Epidermal melanocyte (primary cell): ENCODE results near the gene FBXL20.

Experiments used
- DNase-seq: peaks from one replicate; pipeline ENCODE4 v3.0.0; 2011; ENCODE audit warnings: low spot score; ENCODE audit not compliant: insufficient read length

Gene FBXL20

GRCh38 chr17:39225959-39226683 lies 175.3 kb downstream of the FBXL20 start:
- peak; percentile 89 for DNase-seq

DNA sequence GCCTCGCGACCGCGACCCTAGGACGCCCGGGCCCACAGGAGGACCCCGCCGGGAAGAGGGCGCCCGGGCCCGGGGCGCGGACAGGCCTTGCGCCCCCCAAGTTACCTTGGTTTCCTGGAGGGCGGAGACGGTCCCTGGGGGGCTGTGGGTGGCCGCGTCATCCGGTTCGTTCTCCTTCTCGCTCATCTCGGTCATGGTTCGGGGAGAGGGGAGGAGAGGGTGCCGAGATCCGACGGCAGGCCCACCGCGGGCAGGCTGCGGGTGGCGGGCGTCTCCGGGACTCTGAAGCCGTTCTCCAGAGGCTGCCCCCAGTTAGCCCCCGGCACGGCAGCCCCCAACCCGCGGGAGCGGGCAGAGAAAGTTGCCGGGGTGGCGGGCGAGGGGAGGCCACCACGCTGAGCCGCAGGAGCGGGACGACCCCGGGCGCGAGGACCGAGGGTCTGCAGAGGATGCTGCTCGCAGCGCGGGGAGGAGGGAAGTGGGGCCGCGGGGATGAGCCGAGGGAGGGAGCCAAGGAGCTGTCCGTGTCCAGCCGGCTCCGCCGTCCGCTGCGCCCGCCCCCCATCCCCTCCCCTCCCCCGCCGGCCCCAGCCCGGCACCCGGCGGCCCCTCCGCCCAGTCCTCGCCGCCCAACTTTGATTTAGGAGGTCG lies 176.0 kb downstream of the FBXL20 start, which contains the start of gene STAC2:
Gene STAC2 (minus strand): TSS at position 638 of the 651 bp plus-strand sequence. CDS start 443 bp downstream, at position 195.
- no peak for DNase-seq

DNA sequence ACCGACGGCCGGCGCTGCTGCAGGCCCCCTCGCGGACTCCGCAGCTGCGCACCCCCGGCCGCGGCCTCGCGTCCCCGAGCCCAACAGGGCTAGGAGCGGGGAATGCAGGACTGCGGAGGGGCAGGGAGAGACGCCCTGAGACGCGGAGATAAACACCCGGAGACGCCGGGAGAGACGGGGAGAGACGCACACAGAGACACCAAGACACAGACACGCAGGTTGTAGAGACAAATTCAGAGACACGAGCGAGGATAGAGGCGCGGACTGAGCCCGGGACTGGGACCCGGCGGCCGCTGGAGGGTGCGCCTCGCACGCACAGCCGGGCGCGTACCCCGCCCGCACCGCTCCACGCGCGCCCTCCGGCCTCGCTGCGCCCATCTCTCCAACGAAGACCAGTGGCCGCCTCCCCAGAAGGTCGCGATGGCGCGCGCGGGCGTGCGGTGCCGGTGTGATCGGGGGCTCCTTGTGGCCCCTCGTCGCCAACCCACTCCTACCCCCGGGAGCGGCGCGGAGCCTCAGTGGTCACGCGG lies 176.6 kb downstream of the FBXL20 start:
- DNase-seq = no peak

- no peak for DNase-seq
Measured at GRCh38 chr17:39223907-39224777, 177.3 kb downstream of the FBXL20 start.

DNA sequence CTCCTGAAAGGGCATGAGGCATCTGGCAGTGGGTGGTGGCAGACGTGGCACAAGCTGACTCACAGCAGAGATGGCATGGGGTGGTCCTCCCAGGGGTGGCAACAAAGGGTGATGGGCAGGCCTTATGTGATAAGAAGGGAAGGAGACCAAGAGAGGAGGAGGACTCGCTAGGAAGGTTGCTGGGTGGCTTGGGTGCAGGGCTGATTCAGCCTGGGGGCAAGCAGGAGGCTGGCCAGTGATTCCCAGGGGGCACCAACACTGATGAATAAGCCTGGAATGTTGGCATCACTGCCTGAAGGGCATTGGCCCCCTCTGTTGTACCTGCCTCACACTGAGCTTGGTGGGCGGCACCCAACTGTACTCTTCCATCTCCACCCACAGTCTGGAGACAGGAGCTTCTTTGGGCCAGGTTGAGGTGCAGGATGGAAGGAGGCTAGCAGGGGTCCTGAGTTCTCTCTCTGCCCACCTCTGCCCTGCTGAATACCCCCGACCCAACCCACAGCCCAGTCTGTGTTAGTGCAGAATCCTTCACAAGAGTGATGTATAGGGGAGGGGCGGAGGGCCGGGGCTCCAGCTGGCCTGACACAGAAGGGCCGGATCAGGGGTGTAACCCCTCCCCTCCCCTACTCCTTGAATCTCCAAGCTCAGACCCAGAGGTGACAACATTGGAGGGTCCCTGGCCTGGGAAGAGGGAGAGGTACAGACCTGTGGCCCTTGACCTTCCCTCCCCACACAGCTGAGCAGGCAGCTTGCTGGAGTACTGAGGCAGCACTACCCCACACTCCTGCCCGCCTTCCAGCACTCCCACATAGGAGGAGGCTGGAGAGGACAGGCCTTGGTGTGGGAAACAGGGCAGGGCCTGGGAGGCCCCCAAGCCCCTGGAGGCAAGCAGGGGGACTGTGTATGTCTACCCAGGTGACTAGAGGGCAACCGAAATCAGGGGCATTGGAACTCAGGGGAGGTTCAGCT lies 178.3 kb downstream of the FBXL20 start:
- no peak for DNase-seq

- no peak for DNase-seq
Measured at GRCh38 chr17:39222151-39222550, 179.3 kb downstream of the FBXL20 start.

DNA sequence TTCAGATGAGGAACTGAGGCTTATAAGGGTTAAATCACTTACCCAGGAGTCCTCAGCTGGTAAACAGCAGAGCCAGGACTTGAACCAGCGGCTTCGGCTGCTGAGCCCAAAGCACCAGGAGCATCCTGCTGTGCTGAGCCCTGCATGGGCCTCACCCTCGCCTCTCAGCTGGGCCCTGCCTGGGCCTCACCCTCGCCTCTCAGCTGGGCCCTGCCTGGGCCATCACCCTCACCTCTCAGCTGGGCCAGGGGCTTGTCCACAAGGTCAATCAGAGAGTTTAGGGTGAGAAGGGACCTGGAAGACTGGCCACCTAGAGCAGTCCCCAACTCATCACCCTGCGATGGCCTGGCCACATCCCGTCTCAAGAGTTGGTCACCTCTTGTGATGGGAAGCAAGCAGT lies 179.9 kb downstream of the FBXL20 start:
- no peak for DNase-seq

DNA sequence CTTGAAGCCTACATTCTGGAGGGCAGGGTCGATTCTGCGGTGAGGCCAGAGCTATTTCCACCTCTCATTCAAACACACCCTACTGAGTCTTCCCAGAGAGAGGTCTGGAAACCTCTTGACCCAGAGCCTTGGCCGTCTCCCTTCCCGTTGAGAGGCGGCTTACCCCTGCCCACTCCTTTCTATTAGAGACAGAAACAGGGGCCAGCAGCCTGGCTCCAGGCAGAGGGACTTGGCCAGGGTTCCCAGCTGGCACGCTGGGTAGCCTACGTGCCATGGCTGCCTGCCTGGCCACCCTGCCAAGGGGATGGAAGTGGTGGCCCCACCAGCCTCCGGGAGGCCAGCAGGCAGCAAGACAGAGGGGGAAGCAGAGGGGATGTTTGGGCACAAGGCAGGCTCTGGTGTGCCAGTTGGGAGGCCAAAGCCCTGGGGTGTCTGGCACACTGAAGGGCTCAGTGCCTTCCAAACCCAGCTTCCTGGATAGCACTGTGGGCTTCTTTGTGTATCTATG lies 181.7 kb downstream of the FBXL20 start:
- DNase-seq = no peak

DNA sequence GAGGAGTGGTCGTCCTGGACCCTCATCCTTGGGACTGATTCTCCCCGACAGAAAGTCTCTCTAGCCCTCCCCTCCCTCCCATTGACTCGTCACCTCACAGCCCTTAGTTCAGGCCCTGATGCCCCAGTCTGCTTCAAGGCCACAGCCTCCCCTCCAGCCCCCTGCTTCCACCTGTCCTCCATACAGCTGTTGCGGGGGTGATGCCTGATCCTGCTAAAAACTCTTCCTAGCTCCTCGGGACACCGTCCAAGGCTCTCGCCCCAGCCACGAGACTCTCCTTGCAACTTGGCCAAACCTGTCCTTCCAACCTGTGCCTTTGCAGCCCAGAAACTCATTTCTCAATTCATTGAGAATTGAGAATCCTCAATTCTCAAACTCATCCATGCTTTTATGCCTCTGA lies 182.5 kb downstream of the FBXL20 start:
- DNase-seq = no peak

- no peak for DNase-seq
Measured at GRCh38 chr17:39217734-39218369, 183.6 kb downstream of the FBXL20 start.

- no peak for DNase-seq
Measured at GRCh38 chr17:39213852-39214251, 187.6 kb downstream of the FBXL20 start.

DNA sequence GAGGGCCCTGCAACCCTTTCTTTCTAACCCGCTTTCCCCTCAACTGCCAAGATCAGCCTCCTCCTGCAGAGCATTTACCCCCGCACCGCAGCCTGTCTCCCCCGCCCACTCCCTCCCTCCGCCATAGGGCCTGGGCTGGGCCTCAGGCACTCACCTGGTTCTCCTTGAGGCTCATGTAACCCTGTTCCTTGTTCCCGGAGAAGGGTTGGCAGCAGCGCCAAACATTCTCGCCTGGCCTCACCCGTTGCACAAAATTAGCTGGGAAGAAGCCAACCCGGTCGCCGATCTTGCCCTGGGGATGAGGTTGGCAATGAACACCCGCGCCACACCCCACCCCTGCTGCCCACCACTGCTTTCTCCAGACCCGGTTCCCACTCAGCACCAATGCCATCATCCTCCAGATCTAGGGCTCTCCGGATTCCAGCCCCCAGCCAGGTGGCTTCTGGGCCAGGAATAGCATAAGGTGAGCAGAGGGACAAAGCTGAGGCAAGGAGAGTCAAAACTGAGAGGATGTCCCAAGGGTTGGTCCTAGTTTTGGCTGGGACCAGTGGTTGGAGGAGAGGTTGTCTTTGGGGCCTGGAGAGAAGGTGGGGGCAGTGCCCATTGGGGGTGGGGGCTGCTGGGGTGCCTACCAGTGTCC lies 188.5 kb downstream of the FBXL20 start:
- DNase-seq = no peak

DNA sequence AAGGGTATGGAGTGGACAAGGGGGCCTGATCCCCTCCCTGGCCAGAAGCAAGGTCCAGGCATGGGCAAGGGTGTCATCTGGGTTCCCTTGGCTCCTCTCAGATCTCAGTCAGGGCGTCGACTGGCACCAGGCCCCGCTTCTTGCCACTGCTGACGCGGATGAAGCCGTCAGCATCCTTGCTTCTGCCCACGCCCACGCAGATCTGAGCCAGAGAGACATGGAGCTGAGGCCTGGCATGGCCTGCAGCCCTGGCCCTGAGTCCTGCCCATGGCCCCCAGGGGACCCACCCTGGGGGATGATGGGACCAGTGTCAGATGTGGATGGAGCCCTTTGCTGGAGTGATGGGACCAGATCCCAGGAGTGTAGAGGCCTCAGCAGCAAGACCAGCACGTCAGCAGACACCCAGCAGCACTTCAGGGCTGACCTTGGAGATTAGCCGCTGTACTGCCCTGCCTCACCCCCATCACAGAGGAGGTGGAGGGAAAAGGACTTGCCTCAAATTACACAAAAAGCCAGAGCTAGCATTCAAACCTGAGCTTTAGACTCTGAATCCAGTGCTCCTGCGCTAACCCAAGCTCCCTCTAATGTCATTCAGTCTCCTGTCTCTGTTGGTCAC lies 189.1 kb downstream of the FBXL20 start:
- no peak for DNase-seq

- no peak for DNase-seq
Measured at GRCh38 chr17:39210093-39210434, 191.4 kb downstream of the FBXL20 start.

- no peak for DNase-seq
Measured at GRCh38 chr17:39209317-39210092, 191.9 kb downstream of the FBXL20 start.

DNA sequence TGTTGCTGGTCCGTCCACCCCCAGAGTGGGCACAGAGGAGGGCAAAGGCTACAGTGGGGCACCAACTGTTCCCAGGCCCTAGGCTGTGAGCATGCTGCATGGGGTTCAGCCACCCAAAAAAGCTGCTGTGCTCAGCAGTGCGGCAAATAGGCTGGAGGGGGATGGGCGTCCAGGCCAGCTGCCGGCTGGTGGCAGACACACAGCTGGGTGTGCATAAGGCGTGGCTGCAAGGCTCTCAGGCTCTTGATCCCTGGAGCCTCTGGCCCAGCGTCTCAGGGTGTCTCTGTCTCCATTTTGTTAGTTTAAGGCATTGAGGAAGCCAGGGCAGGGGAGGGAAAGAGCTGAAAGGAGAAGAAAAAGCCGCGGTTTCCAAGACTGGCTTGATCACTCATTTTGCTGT lies 192.5 kb downstream of the FBXL20 start:
- no peak for DNase-seq

DNA sequence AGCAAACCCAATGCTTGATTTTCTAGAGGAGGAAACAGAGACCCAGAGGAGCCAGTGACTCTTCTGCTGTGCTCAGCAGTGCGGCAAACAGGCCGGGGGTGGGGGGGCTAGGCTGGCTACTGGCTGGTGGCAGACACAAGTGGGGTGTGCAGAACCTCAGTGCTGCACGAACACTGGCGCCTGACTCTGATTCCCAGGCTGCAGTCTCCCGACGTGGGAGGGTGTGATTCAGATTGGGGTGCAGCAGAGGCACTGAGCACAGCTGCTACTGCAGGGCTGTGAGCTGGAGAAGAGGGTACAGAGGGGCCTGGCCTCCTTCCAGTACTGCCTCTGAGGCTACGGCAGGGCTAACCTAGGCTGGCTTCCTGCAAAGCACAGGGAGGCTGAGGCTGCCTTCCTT lies 193.3 kb downstream of the FBXL20 start:
- DNase-seq = no peak

- DNase-seq = no peak
Measured at GRCh38 chr17:39205112-39205526, 196.3 kb downstream of the FBXL20 start.
